Measurements from ENCODE around the gene TBC1D17.

- TF ChIP-seq CTCF (IDR thresholded peaks at IDR 0.05; ENCODE audit: low read depth, low read length) (no peak), EZH2phosphoT487 (IDR thresholded peaks at IDR 0.05; ENCODE audit: low read depth) (no peak)
These were observed 5.1 kb downstream of the TBC1D17 start for GRCh38 chr19:49882643-49883042.
